ENCODE results near the gene SLC6A5. TPM values are rescaled to one million over a fixed set of nuclear protein-coding genes. Genes with fewer than 3 reads are reported as not detected.

Gene SLC6A5
- total and polyA plus RNA-seq, 8 donors = not detected

- Histone ChIP-seq H3K27me3 (peaks cover 30 to 94% of the 10 kb centered on the region in 2 donors), H3K4me3 (no peak overlapping the region), H3K9me3 (no peaks in the 10 kb centered on the region), H3K4me1 (peaks cover 3 to 6% of the 10 kb centered on the region in 2 donors), H3K36me3 (no peaks in the 10 kb centered on the region), H3K27ac (no peak overlapping the region)
- intact Hi-C loops (cut with DNase I) = no loop called here
- ATAC-seq = no peak
- no peak for TF ChIP-seq CTCF (IDR thresholded peaks at IDR 0.05)
- DNase-seq = no peak
Measured at GRCh38 chr11:20608934-20609333, 9.5 kb downstream of the SLC6A5 start.

- no peak overlapping the region for H3K27ac ChIP-seq
- TF ChIP-seq CTCF (IDR thresholded peaks at IDR 0.05) = peak; percentile 89 to 92
- no peak overlapping the region for H3K4me3 ChIP-seq
- H3K27me3 ChIP-seq = peaks cover 19 to 92% of the 10 kb centered on the region in 2 donors
- intact Hi-C loops (cut with DNase I) = no loop called here
- H3K9me3 ChIP-seq = no peaks in the 10 kb centered on the region
- ATAC-seq (peak; percentile 100), DNase-seq (peak; percentile 37 to 90 (median 54))
- peaks cover 3 to 6% of the 10 kb centered on the region in 2 donors for H3K4me1 ChIP-seq
- H3K36me3 ChIP-seq = no peaks in the 10 kb centered on the region
Measured at GRCh38 chr11:20609727-20610707, 10.6 kb downstream of the SLC6A5 start.

- no peaks in the 10 kb centered on the region for H3K9me3 ChIP-seq
- peaks cover 3 to 6% of the 10 kb centered on the region in 2 donors for H3K4me1 ChIP-seq
- DNase-seq (no peak), ATAC-seq (no peak)
- H3K27ac ChIP-seq = no peak overlapping the region
- intact Hi-C loops (cut with DNase I) = no loop called here
- H3K27me3 ChIP-seq = peaks cover 11 to 92% of the 10 kb centered on the region in 2 donors
- no peaks in the 10 kb centered on the region for H3K36me3 ChIP-seq
- no peak overlapping the region for H3K4me3 ChIP-seq
- no peak for TF ChIP-seq CTCF (IDR thresholded peaks at IDR 0.05)
Measured at GRCh38 chr11:20610825-20611224, 11.4 kb downstream of the SLC6A5 start.

GRCh38 chr11:20611445-20611844, 12.0 kb downstream of the SLC6A5 start:
- no peak for ATAC-seq
- intact Hi-C loops (cut with DNase I) = no loop called here

More at GRCh38 chr11:20611445-20611844, 12.0 kb downstream of the SLC6A5 start:
- no peak overlapping the region for H3K27ac ChIP-seq
- no peak for TF ChIP-seq CTCF (IDR thresholded peaks at IDR 0.05)
- H3K4me3 ChIP-seq = no peak overlapping the region
- DNase-seq = no peak
- peaks cover 3 to 6% of the 10 kb centered on the region in 2 donors for H3K4me1 ChIP-seq
- no peaks in the 10 kb centered on the region for H3K9me3 ChIP-seq
- H3K36me3 ChIP-seq = no peaks in the 10 kb centered on the region
- H3K27me3 ChIP-seq = peaks cover 5 to 87% of the 10 kb centered on the region in 2 donors
